Embryonic facial prominence (tissue), 1 donor: ENCODE results near the gene TASP1.
A peak's percentile ranks its signal among the peaks of the same experiment; 100 is the strongest.
"Not testable (repeated sequence)": the region's sequence is repeated elsewhere in the genome, so short reads cannot be mapped to it uniquely, and the experiment has no call there.

Experiments
- DNase-seq: peaks from one replicate; pipeline ENCODE4 v3.0.0-alpha.2; 2016; ENCODE audit errors: extremely low spot score

Gene TASP1

DNA sequence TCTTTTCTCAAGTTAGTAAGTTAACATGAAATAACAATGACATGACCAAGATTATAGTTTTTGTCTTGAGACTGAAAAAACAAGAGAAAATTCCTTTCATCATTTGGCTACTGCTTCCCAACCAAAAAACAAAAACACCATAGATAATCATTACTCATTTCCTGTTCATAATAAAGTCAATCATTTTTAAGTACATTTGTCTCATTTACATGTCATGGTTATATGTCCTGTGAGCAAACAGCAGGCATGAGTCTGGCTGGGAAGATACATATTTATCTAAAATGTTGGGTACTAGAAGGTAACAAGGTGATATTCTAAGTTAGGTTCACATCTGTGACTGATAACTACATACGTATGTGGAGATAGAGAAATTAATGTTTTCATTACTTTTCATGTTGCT lies 237.1 kb downstream of the TASP1 start:
- no peak for DNase-seq

GRCh38 chr20:13400453-13400852 lies 238.3 kb downstream of the TASP1 start:
- DNase-seq = no peak

DNA sequence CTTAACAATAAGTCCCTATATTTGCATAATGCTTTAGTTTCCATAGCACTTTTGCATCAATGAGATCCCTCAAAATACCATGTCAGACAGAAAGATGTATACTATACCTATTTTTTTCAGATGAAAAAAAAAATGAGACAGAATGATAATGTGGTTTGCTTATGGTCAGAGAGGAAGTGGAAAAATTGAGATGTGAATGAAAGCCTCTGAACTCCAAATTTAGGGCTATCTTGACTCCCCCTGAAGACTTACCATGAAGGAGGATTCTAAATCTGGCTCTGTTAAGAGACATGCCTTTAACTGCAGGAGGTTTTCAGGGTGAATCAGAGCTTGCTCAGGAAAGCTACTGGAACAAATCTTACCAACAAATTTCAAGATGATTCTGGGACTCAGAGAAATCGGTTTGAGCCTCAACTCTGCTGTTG lies 241.4 kb downstream of the TASP1 start:
- DNase-seq = no peak

- DNase-seq = no peak
Observed at GRCh38 chr20:13396826-13397225, 241.9 kb downstream of the TASP1 start.

DNA sequence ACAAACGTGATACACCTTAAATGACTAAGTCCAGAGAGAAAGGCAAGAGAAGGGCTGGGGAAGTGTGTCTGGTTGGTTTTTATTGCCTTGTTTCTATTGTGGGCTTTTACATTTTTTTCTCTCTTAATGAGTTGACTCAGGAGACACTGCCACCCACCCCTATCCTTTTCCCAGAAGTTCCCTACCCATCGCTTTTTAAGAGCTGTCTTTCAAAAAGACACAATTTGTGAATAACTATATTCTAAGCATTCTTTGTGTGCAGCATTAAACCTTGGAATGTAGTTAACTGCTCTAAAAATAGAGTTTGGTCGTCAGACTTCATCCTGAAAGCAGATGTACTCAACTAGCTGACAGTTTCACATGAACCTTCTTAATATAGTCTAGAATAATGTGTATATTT lies 242.7 kb downstream of the TASP1 start:
- peak; percentile 37 for DNase-seq

DNA sequence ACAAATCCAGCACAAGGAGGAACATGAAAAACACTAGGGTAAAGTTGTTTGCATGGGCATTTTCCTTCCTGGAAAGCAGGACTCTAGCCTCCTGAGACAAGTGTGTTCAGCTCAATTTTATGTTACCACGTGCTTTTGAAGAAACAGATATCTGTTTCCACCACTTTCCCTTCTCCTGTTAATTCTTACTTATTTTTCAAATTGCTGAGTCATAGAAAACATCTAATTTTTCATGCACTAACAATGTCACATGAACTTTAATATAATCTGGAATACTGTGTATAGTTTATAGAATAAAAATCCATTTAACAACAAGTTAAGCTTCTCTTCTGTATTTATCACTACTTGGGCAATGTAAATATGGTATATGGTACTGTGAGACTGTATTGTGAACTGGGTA lies 243.5 kb downstream of the TASP1 start:
- DNase-seq = no peak

DNA sequence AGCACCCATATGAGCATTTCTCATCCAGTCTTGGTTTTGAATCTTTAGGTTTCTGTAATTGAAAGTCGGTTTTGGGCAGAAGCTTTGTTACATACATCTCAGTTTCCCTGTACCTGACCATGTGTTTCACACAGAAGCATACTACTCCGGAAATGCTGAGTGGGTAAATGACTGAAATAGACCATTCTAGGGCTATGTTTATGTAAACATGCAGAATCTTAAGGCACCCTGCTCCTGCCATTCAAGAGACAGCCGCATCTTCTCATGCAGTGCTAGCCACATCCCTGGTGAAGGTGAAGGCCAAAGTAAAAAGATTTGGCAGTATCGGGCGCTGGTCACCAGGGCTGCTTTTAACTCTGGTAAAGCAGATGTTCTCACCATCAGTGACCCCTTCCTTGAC lies 246.3 kb downstream of the TASP1 start:
- DNase-seq = no peak

- DNase-seq = no peak
Observed at GRCh38 chr20:13389115-13389514, 249.6 kb downstream of the TASP1 start.

DNA sequence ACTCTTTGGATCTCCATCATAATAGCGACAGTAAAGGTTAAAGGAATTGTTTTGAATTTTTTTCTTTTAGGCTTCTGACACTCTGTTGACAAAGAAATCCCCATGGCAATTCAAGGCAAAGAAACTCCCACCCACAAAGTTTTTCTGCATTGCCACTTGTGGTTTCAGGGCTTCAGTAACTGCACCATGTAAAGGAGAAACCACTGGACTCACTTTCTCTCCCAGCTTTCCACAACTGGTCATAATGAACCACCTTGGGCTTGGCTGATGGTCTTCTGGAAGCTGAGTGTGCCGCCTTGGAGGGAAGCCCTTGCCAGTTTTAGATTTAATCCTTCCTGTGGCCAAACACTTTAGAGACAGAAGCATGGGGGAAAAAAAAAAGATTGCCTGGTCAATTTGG lies 254.6 kb downstream of the TASP1 start:
- DNase-seq = no peak

DNA sequence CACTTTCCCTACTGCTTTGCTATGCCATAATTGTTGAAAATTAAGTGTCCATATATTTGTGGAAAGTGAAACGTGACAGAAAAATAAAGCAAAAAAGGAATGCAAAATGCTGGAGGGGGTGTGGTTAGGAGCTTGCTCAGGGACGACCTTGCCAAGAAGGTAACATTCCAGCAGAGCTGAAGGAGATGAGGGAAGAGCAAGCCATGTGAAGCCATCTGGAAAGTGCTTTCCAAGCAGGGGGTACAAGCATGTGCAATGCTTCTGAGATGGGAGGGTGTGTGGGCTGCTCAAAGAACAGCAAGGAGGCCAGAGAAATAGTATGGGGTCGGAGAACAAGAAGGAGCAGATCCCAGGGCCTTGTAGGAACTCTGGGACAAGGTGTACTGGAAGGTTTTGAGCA lies 255.9 kb downstream of the TASP1 start:
- DNase-seq = no peak

- DNase-seq = not testable (repeated sequence)
Observed at GRCh38 chr20:13380497-13381229, 258.1 kb downstream of the TASP1 start.

DNA sequence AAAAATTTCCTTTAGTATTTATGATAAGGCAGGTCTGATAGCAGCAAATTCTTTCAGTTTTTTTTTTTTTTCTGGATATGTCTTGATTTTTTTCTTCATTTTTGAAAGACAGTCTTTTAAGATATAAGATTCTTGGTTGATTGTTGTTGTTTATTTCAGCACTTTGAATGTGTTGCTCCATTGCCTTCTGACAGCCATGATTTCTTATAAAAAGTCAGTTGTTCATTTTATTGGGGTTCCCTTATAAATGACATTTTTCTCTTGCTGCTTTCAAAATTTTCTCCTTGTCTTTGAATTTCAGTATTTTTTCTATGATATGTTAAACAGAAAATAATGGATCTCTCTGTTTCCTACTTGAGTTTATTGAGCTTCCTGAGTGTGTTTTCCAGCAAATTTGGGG lies 265.3 kb downstream of the TASP1 start:
- DNase-seq = no peak

GRCh38 chr20:13364278-13365170 lies 274.2 kb downstream of the TASP1 start:
- no peak for DNase-seq

DNA sequence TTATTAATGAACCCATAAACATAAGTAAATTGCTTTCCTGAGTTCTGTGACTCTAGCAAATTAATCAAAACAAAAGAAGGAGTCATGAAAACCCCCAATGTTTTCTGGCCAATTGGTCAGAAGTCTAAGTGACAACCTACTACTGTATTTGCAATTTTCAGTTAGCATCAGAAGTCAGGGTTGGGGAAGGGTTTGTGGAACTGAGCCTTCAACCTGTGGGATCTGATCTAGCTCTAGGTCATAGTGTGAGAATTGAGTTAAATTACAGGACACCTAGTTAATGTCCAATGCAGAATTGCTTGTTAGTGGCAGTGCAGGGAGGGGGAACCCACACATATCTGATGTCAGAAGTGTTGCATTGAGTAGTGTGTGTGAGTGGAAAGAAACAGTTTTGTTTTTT lies 275.3 kb downstream of the TASP1 start:
- DNase-seq = no peak

- DNase-seq = not testable (repeated sequence)
Observed at GRCh38 chr20:13362165-13362564, 276.6 kb downstream of the TASP1 start.

- DNase-seq = not testable (repeated sequence)
Observed at GRCh38 chr20:13358936-13359335, 279.8 kb downstream of the TASP1 start.

DNA sequence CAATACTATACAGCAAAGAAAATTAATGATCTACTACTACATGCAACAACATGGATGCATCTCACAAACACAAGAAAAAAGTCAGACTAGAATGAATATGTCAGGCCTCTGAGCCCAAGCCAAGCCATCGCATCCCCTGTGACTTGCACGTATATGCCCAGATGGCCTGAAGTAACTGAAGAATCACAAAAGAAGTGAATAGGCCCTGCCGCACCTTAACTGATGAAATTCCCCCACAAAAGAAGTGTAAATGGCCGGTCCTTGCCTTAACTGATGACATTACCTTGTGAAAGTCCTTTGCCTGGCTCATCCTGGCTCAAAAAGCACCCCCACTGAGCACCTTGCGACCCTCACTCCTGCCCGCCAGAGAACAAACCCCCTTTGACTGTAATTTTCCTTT lies 280.9 kb downstream of the TASP1 start:
- DNase-seq = not testable (repeated sequence)

DNA sequence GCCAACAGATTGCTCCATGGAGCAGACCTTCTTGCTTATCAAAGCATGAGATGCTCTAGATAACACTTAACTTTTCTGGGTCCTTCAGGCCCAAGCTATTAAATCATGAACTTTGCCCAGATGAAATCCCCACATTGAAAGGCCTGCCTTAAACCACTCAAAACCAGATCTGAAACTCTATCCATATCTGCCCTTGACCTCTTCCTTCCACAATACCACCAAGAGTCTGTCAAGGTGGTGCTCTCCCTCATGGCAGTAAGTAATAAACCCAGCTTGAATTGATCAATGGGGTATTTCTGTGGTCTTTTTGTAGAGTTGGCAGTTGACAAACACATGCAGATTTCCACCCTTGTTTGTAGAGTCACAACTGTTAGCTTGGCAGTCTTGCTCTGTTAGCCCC lies 282.1 kb downstream of the TASP1 start:
- DNase-seq = no peak

DNA sequence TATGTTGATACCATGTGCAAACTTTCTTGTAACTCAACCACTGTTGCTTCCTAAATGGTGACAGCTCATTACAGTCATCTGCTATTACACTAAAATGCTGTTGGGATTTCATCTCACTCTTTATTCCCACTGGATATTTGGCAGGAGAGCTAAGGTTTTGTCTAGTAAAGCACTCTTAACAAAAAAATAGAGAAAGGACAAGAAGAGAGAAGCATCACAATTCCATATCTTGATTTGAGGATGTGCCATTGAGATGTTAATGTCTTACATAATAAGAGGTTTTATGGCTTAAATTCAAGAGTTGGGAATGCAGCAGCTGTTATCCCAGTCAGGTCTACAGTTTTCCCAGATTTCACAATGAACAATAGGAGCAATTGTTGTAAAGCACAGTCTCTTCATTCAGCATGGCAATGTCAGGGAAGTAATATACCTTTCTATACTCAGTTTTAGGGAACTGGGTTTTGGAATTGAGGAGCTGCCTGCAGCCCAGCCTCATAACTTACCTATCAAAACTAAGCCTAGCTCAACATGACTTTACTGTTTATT lies 282.7 kb downstream of the TASP1 start:
- DNase-seq = no peak

GRCh38 chr20:13355411-13355810 lies 283.3 kb downstream of the TASP1 start:
- DNase-seq = no peak

DNA sequence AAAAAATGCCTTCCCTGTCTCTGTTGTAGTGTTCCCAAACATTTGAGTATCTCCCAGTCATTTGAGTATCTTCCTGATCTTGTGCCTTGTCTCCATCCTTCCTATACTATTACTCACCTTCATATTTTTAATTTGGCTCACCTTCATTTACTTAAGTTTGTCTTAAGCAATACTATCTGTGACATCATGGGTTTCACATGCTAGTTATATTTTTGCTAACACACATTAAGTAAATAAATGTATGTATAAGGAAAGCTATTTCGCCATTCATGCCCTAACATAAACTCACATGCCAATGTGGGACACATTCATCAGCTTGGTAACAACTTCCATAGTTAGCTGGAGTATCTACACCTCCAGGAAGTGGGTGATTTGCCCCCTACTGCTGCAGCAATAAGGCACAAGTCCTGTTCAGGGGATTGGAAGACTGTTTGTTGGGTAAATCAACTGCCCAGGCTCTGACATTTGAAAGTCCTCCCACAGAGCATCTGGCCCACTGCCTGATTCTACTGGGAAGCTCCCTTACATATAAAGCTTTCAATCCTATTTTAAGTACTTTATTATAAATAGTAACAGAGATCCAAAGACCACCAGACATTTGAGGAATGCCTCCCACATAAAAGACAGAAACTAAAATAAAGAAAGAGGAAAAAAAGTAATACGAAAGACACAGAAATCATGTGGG lies 285.3 kb downstream of the TASP1 start:
- DNase-seq = no peak

DNA sequence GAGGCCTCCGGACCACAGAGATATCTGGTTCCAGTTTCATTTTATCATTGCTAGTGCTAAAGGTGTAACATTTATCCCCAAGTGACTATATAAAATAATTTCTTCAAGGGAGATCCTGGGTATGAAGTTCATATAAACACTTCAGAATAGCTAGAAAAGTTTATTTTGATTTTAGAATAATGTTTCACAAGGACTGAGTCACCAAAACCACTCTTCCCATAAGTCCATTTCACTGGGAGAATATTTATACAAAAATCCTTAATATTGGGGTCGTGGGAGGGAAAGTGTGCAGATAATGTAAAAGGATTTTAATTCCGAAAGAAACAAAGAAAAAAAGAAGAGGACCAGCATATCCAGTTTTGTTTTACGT lies 289.5 kb downstream of the TASP1 start:
- no peak for DNase-seq
